IPS-18c (cell line): Measurements from ENCODE around the gene MCM3AP.
"Not testable (repeated sequence)": the region's sequence is repeated elsewhere in the genome, so short reads cannot be mapped to it uniquely, and the experiment has no call there.

Experiments used
- H3K4me3 ChIP-seq: 2 replicates; pipeline ENCODE4 v1.7.0; 2013; ENCODE audit warnings: low read depth, mild to moderate bottlenecking, low read length, moderate library complexity; ENCODE audit not compliant: insufficient read depth
- H3K9me3 ChIP-seq: one replicate; pipeline ENCODE4 v1.6.1; 2013; ENCODE audit warnings: mild to moderate bottlenecking, low read length, moderate library complexity; ENCODE audit not compliant: control insufficient read depth, insufficient read depth

MCM3AP gene

DNA sequence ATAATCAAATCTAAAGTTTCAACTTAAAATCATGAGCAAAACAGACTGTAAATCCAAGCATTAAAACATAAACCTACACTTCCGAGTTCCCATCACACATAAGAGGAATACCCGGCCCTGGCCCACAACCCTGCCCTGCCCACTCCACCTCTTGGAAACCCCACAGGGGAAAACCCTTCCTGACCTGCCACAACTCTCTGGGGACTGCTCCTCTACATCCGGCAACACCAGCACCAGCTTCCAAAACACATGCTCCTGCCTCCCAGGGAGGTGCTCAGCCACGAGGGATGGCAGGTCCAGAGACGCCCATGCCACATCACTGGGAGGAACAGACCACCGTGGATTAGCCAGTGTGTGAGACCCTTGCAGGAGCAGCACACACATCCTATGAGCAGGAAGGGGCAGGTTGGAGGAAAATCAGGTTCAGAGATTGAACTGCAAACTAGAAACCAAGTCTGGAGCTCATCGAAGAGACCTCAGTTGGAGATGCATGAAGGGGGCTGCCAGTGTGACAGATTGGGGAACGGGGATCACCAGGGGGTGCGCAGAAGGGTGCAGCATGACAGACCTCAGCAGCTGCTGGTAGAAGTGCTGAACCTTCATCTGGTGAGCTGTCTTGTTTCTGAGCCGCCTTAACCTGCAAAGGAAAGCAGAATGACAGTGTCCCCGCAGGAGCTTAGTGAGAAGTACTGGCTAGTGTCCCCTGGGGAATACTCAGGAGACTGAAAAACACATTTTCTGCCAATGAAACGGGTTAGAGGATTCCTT lies 31.0 kb downstream of the MCM3AP start:
- no peak overlapping the region for H3K4me3 ChIP-seq
- no peaks in the 10 kb centered on the region for H3K9me3 ChIP-seq

GRCh38 chr21:46253610-46254124 lies 31.7 kb downstream of the MCM3AP start:
- Histone ChIP-seq H3K9me3 (no peaks in the 10 kb centered on the region), H3K4me3 (no peak overlapping the region)

DNA sequence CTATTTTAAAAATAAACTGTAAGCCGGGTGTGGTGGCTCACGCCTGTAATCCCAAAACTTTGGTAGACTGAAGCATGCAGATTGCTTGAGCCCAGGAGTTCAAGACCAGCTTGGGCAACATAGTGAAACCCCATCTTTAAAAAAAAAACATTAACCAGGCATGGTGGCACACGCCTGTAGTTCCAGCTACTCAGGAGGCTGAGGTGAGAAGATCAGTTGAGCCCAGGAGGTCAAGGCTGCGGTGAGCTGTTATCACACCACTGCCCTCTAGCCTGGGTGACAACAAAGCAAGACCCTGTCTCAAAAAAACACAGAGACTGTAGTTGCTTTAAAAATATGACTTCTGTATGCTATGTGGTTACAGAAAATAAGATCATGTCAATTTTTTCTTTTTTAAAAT lies 32.6 kb downstream of the MCM3AP start:
- H3K9me3 ChIP-seq: no peaks in the 10 kb centered on the region
- no peak overlapping the region for H3K4me3 ChIP-seq

DNA sequence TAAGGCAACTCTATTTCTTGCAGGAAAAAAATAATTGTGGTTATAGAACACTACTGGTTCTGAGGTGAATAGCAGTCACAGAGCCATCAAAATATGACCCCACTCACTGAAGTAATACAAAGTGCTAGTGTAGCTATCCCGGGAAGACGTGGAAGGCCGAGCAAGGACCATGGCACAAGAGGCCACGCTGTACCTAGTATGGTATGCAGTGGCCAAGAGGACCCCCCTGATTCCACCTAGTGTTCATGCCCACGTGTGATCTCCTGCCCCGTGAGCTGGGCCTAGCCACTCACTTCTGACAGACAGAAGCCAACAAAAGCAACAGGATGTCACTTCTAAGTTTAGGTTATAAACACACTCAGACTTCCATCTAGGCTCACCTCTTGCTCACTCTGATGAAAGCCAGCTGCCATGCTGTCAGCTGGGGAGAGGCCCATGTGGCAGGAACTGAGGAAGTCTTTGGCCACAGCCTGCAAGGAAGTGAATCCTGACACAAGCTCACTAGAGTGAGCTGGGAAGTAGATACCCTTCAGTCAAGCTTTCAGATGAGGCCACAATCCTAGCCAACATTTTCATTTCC lies 35.2 kb downstream of the MCM3AP start:
- Histone ChIP-seq H3K9me3 (no peaks in the 10 kb centered on the region), H3K4me3 (no peak overlapping the region)

DNA sequence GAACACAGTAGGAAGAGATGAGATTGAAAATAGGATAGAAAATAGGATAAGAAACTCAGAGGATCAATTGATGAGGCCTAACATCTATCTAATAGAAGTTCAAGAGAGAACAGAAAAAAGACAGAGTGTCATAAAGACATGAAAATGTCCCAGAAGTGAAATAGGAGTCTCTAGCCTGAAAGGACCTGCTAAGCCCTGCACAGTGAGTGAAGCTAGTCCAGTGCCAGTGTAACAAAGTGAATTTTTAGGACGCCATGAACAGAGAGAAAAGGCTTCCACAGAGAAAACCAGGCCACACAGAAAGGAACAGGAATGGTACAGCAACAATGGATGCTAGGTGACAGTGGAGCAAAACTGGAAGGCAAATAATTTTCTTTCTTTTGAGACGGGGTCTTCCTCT lies 36.6 kb downstream of the MCM3AP start:
- H3K9me3 ChIP-seq: no peaks in the 10 kb centered on the region
- no peak overlapping the region for H3K4me3 ChIP-seq

DNA sequence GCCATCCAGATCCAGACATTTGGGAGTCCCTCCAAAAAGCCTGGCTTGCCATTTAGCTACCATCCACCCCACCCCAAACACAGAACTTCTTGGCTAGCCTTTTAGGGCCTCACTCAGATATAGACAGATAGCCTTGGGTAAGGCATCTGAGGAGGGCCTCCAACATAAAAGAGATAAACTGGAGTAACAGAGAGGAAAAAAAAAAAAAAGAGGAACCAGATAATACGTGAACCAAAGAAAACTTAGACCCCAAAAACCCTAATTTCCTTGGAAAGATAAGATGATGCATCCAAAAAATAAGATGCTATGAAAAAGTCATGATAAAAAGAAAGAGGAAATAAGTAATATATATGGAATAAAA lies 37.0 kb downstream of the MCM3AP start:
- Histone ChIP-seq H3K4me3 (no peak overlapping the region), H3K9me3 (no peaks in the 10 kb centered on the region)

DNA sequence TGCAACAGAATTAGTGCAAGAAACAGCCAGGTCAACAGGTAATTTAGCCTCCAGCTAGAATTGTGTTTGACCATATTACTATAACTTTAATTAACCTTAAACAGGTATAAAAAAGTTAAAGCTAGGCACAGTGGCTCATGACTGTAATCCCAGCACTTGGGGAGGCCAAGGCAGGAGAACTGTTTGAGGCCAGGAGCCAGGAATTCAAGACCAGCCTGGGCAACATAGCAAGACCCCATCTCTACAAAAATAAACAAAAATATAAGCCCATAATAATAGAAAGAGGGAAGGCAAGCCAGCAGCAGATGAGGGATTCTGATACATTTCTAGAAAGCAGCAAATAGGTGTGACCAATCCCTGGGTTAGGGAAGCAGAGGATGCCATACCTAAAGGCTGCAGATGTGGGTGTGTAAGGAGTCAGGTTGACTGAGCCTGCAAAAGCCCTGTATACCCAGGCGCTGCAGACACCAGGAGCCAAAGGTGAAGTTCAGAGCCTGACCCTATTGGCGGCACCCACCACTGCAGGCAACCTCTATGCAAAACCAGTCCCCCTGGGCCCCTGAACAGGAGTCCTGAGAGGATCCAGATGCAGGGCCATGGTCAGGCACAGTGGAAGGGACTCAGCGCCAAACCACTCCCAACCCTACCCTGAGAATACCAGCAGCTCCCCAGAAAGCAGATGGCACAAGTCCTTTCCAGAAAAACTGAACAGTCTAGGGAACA lies 37.6 kb downstream of the MCM3AP start:
- no peaks in the 10 kb centered on the region for H3K9me3 ChIP-seq
- H3K4me3 ChIP-seq: no peak overlapping the region

DNA sequence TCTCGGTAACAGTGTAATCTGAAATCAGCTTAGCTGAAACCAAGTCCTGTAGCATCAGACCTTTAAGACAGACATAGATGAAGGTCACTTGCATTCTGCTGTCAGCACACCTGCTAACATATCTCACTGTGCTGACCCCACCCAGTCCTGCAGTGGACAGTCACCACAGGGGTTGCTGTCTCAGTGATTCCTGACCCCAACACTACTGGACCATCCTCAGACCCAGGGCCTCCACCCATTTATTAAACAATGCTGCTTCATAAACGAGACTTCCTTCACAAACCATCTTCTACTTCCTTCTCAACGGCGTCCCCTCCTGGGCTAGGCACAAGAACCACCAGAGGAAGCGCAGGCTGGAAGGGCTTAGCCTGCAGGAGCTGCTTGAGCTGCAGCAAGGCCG lies 39.1 kb downstream of the MCM3AP start:
- H3K4me3 ChIP-seq: no peak overlapping the region
- no peaks in the 10 kb centered on the region for H3K9me3 ChIP-seq

- Histone ChIP-seq H3K4me3 (no peak overlapping the region), H3K9me3 (no peaks in the 10 kb centered on the region)
Observed at GRCh38 chr21:46245213-46245915, 40.0 kb downstream of the MCM3AP start.

DNA sequence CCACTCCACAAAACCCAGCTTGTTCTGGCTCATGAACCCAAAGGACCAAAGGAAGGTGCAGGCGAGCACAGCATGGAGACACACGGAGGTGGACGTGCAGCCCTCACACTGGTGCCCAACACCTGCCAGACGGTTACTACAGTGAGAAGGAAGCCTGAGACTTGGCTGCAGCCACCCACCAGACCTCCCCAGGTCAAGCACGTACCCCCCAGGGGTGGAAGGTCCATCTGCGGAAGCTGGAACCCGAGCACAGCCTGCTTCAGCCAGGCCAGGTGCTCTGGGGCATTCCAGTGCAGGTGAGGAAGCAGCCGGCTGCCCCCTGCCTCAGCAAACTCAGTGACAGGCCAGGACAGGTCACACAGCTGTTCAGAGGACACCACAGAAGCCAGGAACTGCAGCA lies 40.8 kb downstream of the MCM3AP start:
- H3K9me3 ChIP-seq: no peaks in the 10 kb centered on the region

GRCh38 chr21:46243960-46244361 lies 41.5 kb downstream of the MCM3AP start:
- no peak overlapping the region for H3K4me3 ChIP-seq
- H3K9me3 ChIP-seq: no peaks in the 10 kb centered on the region

More for the DNA sequence above, 40.8 kb downstream of the MCM3AP start:
- no peak overlapping the region for H3K4me3 ChIP-seq

DNA sequence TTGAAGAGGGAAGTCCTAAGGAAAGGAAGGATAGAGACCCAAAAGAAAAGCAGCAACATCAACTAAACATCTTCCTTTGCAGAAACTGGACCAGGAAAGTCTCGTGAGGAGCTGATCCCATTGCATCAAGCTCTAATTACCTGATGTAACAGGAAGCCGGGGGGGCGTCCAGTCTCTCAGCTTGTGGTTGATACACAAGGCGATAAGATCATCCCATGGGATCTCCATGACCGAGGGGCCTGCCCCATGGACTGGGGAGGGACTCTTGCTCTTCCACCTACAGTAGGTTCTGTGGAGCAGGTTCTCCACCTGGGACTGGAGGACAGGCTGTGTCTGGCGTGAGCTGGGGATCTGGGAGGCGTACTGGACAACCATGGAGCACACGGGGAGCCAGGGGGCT lies 42.1 kb downstream of the MCM3AP start:
- Histone ChIP-seq H3K9me3 (no peaks in the 10 kb centered on the region), H3K4me3 (no peak overlapping the region)

DNA sequence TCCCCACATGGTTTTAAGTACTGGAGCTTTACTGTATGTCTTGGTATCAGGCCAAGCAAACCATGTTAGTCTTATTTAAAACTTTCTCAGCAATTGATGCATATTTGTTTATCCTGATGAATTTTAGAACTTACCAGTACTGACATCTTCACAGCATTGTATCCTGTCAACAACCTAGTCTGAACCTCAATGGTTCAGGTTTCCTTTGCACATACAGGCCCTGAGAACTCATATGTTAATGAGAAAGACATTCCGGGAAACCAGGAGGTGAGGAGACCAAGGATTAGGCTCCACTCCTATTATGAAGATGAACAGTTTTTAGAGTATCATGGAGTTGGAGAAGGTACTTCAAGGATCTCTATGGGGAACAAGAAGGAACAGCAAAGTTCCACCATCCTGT lies 43.8 kb downstream of the MCM3AP start:
- H3K9me3 ChIP-seq, H3K4me3 ChIP-seq: not testable (repeated sequence)

- no peaks in the 10 kb centered on the region for H3K9me3 ChIP-seq
- H3K4me3 ChIP-seq: no peak overlapping the region
Observed at GRCh38 chr21:46239817-46240325, 45.5 kb downstream of the MCM3AP start.

GRCh38 chr21:46237474-46237873 lies 47.9 kb downstream of the MCM3AP start:
- no peaks in the 10 kb centered on the region for H3K9me3 ChIP-seq
- no peak overlapping the region for H3K4me3 ChIP-seq

- peaks cover 10% of the 10 kb centered on the region for H3K9me3 ChIP-seq
Observed at GRCh38 chr21:46234436-46234950, 50.9 kb downstream of the MCM3AP start.

DNA sequence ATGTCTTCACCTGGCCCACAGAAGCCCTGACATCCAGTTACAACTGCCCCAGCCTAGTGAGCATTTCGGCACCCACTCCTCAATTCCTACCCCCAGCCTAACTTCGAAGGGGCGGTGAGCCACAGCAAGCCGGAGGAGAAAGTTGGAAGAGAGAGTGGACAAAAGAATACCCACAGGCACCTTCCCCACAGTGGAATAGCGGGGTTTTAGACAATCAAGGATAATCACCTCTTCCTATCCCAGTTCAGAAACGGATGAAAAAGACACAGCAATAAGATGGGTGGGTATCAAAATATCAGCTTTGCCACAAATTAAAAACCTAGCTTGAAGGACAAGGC lies 55.5 kb downstream of the MCM3AP start:
- H3K4me3 ChIP-seq: peak overlapping the region; percentile 71
- H3K9me3 ChIP-seq: peaks cover 10% of the 10 kb centered on the region

More at GRCh38 chr21:46234436-46234950, 50.9 kb downstream of the MCM3AP start:
- no peak overlapping the region for H3K4me3 ChIP-seq
